GM21825 (cell line): Measurements from ENCODE around the gene HEMGN.

Source experiments
- ATAC-seq: cut with Tn5 transposase; IDR thresholded peaks from one replicate; pipeline ENCODE4 v1.9.1; 2021; ENCODE audit warnings: mild to moderate bottlenecking, moderate library complexity; ENCODE audit not compliant: unreplicated experiment

The HEMGN gene

GRCh38 chr9:97933297-97933998 is 4.5 kb downstream of the HEMGN start:
- ATAC-seq, result no peak

DNA sequence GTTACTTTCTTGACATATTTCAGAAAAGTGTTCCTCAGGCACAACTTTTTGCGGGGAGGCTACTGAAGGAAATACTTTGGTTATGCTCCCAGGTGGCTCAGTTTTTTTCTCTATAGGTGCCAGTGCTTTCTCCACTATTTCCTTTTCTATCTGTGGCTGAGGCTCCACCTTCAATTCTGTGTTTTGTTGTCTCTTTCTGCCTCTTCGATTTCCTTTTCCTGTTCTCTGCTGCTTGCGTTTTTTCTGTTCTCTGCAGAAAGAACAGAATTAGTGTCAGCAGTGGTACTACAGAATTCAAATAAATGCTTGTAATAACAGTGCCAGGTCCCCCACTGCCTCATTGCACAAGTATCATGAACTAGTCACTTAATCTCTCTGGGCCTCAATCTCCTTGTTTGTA is 7.0 kb downstream of the HEMGN start:
- no peak for ATAC-seq

GRCh38 chr9:97928986-97929604 is 8.9 kb downstream of the HEMGN start:
- no peak for ATAC-seq

- ATAC-seq, result no peak
Measured at GRCh38 chr9:97925497-97926334, 12.3 kb downstream of the HEMGN start.

GRCh38 chr9:97924386-97924785 is 13.6 kb downstream of the HEMGN start:
- ATAC-seq, result no peak

DNA sequence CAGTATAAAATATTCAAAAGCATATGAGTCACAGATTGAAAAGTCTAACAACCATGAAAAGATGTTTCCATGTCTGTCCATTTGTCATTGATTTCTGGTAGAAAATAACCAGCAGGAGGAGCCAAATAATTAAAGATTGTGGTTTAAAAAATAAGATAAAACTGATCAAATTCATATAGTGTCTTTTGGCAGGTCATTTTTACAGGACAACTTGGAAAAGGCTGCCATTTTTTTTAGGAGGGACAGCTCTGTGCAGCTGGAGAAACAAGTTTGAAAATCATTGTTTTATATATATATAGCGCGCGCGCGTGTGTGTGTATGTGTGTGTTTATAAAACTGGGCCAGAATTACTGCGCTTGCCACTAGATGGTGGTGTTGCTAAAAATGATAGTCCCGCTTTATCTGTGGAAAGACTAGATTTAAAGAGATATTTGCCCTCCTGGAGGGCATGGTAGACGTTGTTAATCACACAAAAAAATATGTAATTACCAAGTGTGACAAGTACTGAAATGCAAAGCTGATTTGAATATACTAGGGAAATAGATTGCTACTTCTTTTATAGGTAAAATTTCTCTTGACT is 14.4 kb downstream of the HEMGN start:
- ATAC-seq, result peak; percentile 36

DNA sequence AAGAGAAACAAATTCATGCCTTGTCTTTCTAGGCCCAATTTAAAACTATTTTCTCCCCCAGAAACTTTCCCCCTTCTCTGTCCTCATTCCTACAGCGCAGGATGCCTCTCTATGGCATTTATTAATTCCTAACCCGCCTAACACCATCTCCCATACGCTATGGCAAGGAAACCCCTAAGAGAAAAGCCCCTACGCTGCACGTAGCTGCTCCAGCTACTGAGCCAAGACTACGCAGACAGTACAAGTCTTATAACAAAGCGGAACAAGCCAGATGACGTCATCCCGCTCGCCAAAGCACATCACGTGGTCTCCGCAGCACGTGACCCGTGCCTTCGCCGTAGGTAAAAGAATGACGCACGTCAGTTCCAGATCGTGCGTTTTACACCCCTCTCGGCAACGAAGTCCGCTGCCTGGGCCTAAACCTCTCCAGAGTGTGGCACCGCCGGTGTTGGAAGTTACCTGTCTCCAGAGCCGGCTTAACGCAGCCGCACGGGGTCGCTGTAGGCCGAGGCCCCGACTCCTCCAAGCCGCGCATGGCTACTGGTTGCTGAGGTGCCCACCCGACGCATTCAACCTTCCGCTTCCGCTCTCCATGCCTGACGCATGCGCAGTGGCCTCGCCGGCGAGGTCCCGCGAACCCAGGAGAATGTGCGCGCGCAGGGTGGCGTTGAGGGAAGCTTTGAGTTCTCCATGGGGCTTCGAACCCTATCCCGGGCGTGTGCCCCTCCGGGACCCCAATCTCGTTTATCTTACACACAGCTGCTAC is 15.8 kb downstream of the HEMGN start, which contains the start of gene TRMO:
TSS of gene TRMO (minus strand) at position 542 of the 766 bp plus-strand sequence. CDS start at position 535, 7 bp downstream.
- ATAC-seq, result peak; percentile 83

DNA sequence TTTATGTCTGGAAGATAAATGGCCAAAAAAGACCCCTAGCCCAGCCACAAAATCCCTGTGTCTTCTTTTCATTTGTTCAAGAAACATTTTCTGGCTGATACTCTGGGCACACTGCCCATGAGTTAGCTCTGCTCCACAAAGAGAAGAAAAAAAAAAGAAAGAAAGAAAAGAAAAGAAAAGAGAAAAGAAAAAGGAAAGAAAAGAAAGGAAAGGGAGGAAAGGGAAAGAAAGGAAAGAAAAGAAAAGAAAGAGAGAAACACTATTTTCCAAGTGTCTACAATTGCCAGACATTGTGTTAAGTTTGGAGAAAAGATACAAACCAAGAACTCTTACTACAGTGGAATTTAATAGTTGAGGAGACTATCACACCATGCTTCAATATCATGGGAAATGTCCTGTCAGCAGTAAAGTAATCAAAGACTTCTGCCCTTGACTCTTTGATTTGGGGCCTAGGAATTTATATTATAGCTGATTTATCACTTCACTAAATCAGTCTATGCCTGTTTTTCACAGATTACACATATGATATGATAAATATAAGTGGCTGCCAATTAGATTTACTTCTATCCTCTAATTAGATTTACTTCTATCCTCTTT is 18.7 kb downstream of the HEMGN start:
- no peak for ATAC-seq

GRCh38 chr9:97918611-97919010 is 19.4 kb downstream of the HEMGN start:
- ATAC-seq, result no peak

- ATAC-seq, result no peak
Measured at GRCh38 chr9:97911970-97912369, 26.0 kb downstream of the HEMGN start.

DNA sequence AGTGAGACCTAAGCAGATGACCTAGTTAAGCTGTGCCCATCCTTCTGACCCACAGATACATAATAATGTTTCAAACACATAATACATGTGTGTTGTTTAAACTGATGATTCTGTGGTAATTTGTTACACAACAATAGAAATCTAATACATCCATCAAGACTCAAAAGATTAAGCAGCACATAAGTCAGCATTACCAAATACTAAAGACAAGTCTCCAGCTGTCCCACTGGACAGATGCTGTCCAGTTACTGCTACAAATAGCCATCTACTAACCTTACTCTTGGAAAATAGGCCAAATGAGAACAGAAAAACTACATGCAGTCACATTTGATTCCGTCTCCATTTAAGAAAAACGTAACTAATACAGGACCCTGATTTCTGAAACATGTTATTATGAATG is 26.4 kb downstream of the HEMGN start:
- no peak for ATAC-seq

GRCh38 chr9:97910357-97910756 is 27.6 kb downstream of the HEMGN start:
- no peak for ATAC-seq

DNA sequence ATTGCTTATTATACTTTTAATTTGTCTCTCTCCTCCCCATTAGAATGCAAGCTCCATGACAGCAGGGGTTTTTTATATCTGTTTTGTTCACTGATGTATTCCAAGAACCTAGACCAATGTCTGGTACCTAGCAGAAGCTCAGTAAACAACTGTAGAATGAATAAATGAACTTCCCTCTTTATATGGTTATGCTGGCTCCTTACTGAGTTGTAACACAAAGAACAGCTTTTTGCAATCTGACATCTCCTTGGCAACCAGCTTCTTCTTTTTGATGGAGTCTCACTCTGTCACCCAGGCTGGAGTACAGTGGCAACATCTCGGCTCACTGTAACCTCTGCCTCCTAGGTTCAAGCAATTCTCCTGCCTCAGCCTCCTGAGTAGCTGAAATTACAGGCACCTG is 29.3 kb downstream of the HEMGN start:
- no peak for ATAC-seq

DNA sequence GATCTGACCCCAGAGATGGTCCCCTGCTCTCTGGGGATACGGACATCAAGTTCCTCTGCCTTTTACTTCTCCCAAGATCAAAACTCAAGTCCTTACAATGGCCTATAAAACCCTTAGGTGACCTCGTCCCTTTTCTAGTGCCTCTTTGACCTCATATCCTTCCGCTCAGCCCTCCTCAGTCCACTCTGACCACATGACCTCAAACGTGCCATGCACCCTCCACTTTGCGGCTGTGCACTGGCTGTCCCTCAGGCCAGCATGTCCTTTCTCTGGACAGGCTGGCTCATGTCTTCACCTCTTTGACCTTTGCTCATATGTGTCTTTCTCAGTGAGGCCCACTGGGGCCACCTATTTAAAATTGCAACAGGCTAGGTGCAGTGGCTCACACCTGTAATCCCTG is 30.3 kb downstream of the HEMGN start:
- ATAC-seq, result no peak

- no peak for ATAC-seq
Measured at GRCh38 chr9:97907046-97907445, 30.9 kb downstream of the HEMGN start.

DNA sequence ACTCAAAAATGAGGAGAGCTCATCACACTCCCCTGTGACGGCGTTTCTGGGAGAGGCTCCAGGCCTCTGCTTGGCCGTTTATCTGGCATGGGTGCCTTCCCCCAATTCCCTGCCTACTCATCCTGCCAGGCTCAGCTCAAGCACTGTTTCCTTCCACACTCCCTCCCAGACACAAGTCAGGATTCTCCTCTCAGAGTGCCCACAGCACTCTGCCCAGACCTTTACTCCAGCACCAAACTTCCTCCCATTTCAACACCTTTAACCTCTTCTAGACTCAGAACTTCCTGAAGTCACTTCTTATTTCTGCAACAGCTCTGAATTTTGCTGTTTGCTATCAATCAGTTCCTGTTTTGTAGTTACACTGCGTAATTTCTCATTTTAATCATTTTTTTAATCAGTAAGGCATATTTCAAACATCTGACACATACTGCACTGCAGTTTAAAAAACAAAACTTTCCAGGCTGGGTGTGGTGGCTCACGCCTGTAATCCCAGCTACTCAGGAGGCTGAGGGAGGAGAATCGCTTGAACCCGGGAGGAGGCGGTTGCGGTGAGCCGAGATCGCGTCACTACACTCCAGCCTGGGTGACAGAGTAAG is 31.6 kb downstream of the HEMGN start:
- ATAC-seq, result no peak

DNA sequence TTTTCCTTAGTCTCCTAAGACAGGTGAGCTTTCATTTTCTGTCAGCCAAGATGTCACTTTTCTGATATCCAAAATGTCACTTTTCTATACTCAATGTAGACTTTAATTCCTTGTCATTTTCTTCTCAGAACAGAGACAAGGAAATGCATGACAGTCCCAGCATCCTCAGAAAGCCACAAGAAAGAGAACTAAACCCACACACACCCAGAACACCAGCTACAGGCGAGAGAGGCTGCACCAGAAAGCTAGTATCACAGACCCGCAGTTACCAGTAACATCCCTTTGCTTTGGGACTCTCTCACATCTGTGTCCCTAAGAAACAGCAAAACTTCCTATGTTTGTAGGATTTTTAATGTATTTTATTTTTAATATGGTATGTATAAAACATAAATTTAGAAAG is 32.7 kb downstream of the HEMGN start:
- no peak for ATAC-seq

- ATAC-seq, result no peak
Measured at GRCh38 chr9:97904725-97905124, 33.2 kb downstream of the HEMGN start.

- ATAC-seq, result no peak
Measured at GRCh38 chr9:97903177-97903576, 34.8 kb downstream of the HEMGN start.
